Colonic mucosa (tissue), 4 donors: ENCODE results near the gene ITGA7. TPM values are rescaled to one million over a fixed set of nuclear protein-coding genes. Genes with fewer than 3 reads are reported as not detected.

Experiments
- DNase-seq: peaks from one replicate; pipeline ENCODE4 v3.0.0-alpha.2; 2020
- H3K27ac ChIP-seq: fragments of 200-600 bp; one replicate; pipeline ENCODE4 v1.8.0; 2021
- H3K27me3 ChIP-seq: fragments of 200-600 bp; one replicate; pipeline ENCODE4 v1.8.0; 2021
- H3K36me3 ChIP-seq: fragments of 200-600 bp; one replicate; pipeline ENCODE4 v1.8.0; 2021
- H3K4me1 ChIP-seq: fragments of 200-600 bp; one replicate; pipeline ENCODE4 v1.8.0; 2021; ENCODE audit warnings: mild to moderate bottlenecking
- H3K4me3 ChIP-seq: fragments of 200-600 bp; one replicate; pipeline ENCODE4 v1.8.0; 2021
- H3K9ac ChIP-seq, 2 donors: one replicate each; pipeline ENCODE4 v1.7.0; 2013; ENCODE audit warnings: control low read depth in 2 of 2, low read depth in 2 of 2, low read length in 2 of 2
- H3K9me3 ChIP-seq: fragments of 200-600 bp; one replicate; pipeline ENCODE4 v1.8.0; 2021
- intact Hi-C: fragments of 100-400 bp; cut with DNase I; formaldehyde crosslinking; loops from one replicate; pipeline ENCODE4 v1.14.1; 2022
- total RNA-seq, 2 donors: library from RNA; stranded (reverse); fragmentation: NEBNext Ultra II Directional in 1 of 2; extraction: Animal tissue kit (Norgen Biotek cat#: 25700) in 1 of 2; gene quantifications; one replicate each; pipeline ENCODE4 v1.2.1, GENCODE V29; 2021
- TF ChIP-seq, protein P1 (sequence below): fragments of 200-600 bp; IDR thresholded peaks from one replicate; pipeline ENCODE4 v1.8.0; 2022; ENCODE audit warnings: antibody characterized with exemption, mild to moderate bottlenecking
- donor health status: healthy.
- donor health status: DM: no; HTN: no; CAD: no.
- donor health status: DM: no; HTN: no; CAD: no.

ITGA7 gene
- total RNA-seq, 2 donors from 2014 or later: 10.8 to 64.4 TPM

- Histone ChIP-seq H3K36me3 (no peaks in the 10 kb centered on the region), H3K27ac (no peak overlapping the region), H3K27me3 (no peaks in the 10 kb centered on the region), H3K9me3 (no peaks in the 10 kb centered on the region), H3K4me3 (no peak overlapping the region), H3K9ac (no peak overlapping the region), H3K4me1 (no peaks in the 10 kb centered on the region)
- intact Hi-C loops: no loop called here
- DNase-seq: no peak
- TF ChIP-seq, protein P1, sequence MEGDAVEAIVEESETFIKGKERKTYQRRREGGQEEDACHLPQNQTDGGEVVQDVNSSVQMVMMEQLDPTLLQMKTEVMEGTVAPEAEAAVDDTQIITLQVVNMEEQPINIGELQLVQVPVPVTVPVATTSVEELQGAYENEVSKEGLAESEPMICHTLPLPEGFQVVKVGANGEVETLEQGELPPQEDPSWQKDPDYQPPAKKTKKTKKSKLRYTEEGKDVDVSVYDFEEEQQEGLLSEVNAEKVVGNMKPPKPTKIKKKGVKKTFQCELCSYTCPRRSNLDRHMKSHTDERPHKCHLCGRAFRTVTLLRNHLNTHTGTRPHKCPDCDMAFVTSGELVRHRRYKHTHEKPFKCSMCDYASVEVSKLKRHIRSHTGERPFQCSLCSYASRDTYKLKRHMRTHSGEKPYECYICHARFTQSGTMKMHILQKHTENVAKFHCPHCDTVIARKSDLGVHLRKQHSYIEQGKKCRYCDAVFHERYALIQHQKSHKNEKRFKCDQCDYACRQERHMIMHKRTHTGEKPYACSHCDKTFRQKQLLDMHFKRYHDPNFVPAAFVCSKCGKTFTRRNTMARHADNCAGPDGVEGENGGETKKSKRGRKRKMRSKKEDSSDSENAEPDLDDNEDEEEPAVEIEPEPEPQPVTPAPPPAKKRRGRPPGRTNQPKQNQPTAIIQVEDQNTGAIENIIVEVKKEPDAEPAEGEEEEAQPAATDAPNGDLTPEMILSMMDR: no peak
These were observed 24.6 kb upstream of the ITGA7 start for GRCh38 chr12:55732288-55732687.

- no peaks in the 10 kb centered on the region for H3K36me3 ChIP-seq
- H3K9ac ChIP-seq: peak overlapping the region; percentile 98 to 100
- peak; percentile 55 for DNase-seq
- H3K4me1 ChIP-seq: no peaks in the 10 kb centered on the region
- peak overlapping the region; percentile 77 for H3K4me3 ChIP-seq
- H3K27ac ChIP-seq: peak overlapping the region; percentile 99
- TF ChIP-seq, protein P1: no peak
- H3K9me3 ChIP-seq: no peaks in the 10 kb centered on the region
- intact Hi-C loops: no loop called here
- H3K27me3 ChIP-seq: no peaks in the 10 kb centered on the region
These were observed 22.4 kb upstream of the ITGA7 start for GRCh38 chr12:55729819-55730818.

GRCh38 chr12:55728939-55729818 lies 21.5 kb upstream of the ITGA7 start, which contains the start of gene CD63:
Gene CD63, minus strand, starts transcription at chr12:55729009. Its CDS starts 668 bp downstream, at chr12:55728341.
- H3K9ac ChIP-seq: peak within 1 kb of the TSS; percentile 98 to 100
- H3K4me1 ChIP-seq: peaks cover 4% of the 10 kb centered on the region
- TF ChIP-seq, protein P1: no peak
- H3K9me3 ChIP-seq: no peaks in the 10 kb centered on the region
- intact Hi-C loops: no loop called here
- no peaks in the 10 kb centered on the region for H3K36me3 ChIP-seq
- peak; percentile 95 for DNase-seq
- peak within 1 kb of the TSS; percentile 77 for H3K4me3 ChIP-seq
- no peaks in the 10 kb centered on the region for H3K27me3 ChIP-seq
- peak within 1 kb of the TSS; percentile 99 for H3K27ac ChIP-seq

- Histone ChIP-seq H3K27me3 (no peaks in the 10 kb centered on the region), H3K36me3 (no peaks in the 10 kb centered on the region), H3K9ac (peak overlapping the region; percentile 88 to 98), H3K4me3 (peak overlapping the region; percentile 77), H3K9me3 (no peaks in the 10 kb centered on the region), H3K4me1 (peaks cover 10% of the 10 kb centered on the region), H3K27ac (peak overlapping the region; percentile 99)
- intact Hi-C loops: no loop called here
- DNase-seq: peak; percentile 78
- TF ChIP-seq, protein P1: no peak
These were observed 20.7 kb upstream of the ITGA7 start for GRCh38 chr12:55728186-55728938.
